Measurements from ENCODE around the gene EYA3.

The EYA3 gene

GRCh38 chr1:27968692-27969091, 119.7 kb downstream of the EYA3 start:
- DNase-seq (ENCODE audit: low spot score): no peak
- TF ChIP-seq, protein P1, sequence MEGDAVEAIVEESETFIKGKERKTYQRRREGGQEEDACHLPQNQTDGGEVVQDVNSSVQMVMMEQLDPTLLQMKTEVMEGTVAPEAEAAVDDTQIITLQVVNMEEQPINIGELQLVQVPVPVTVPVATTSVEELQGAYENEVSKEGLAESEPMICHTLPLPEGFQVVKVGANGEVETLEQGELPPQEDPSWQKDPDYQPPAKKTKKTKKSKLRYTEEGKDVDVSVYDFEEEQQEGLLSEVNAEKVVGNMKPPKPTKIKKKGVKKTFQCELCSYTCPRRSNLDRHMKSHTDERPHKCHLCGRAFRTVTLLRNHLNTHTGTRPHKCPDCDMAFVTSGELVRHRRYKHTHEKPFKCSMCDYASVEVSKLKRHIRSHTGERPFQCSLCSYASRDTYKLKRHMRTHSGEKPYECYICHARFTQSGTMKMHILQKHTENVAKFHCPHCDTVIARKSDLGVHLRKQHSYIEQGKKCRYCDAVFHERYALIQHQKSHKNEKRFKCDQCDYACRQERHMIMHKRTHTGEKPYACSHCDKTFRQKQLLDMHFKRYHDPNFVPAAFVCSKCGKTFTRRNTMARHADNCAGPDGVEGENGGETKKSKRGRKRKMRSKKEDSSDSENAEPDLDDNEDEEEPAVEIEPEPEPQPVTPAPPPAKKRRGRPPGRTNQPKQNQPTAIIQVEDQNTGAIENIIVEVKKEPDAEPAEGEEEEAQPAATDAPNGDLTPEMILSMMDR (IDR thresholded peaks at IDR 0.05; ENCODE audit: borderline replicate concordance, control extremely low read depth, extremely low read depth, insufficient read depth, missing control alignments): no peak
- in situ Hi-C loops (cut with MboI; ENCODE audit: low sequenced_read_pairs, unreplicated experiment): no loop called here

DNA sequence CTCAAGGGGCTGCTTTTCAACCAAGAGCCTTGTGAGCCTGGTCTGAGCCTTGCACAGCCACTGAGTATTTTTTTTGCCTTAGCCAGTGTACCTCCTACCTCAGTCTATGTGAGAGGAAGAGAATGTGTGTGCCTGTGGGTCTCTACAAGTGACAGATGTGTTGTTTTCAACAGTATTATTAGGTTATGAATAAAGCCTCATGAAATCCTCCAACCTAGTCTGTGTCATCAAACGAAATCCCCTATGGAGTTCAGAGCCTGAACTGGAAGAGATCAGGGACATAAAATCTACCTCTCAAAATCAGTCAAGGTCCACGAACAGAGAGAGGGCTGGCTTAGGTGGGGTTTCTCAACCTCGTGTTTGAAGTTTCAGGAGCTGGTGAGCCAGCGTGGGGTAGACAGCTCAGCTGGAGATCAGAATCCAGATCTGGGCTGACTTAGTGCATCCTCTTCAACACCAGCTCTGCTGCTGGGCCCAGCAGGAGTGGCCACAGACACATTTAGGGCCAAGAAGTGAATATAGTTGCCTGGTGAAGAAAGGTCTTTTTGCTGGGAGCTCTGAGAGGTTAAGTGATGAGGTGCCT, 120.4 kb downstream of the EYA3 start:
- in situ Hi-C loops (cut with MboI; ENCODE audit: low sequenced_read_pairs, unreplicated experiment): no loop called here
- DNase-seq (ENCODE audit: low spot score): no peak
- TF ChIP-seq, protein P1 (IDR thresholded peaks at IDR 0.05; ENCODE audit: borderline replicate concordance, control extremely low read depth, extremely low read depth, insufficient read depth, missing control alignments): no peak

- DNase-seq (ENCODE audit: low spot score): no peak
- in situ Hi-C loops (cut with MboI; ENCODE audit: low sequenced_read_pairs, unreplicated experiment): no loop called here
- TF ChIP-seq, protein P1 (IDR thresholded peaks at IDR 0.05; ENCODE audit: borderline replicate concordance, control extremely low read depth, extremely low read depth, insufficient read depth, missing control alignments): no peak
Measured at GRCh38 chr1:27967106-27967883, 121.1 kb downstream of the EYA3 start.

DNA sequence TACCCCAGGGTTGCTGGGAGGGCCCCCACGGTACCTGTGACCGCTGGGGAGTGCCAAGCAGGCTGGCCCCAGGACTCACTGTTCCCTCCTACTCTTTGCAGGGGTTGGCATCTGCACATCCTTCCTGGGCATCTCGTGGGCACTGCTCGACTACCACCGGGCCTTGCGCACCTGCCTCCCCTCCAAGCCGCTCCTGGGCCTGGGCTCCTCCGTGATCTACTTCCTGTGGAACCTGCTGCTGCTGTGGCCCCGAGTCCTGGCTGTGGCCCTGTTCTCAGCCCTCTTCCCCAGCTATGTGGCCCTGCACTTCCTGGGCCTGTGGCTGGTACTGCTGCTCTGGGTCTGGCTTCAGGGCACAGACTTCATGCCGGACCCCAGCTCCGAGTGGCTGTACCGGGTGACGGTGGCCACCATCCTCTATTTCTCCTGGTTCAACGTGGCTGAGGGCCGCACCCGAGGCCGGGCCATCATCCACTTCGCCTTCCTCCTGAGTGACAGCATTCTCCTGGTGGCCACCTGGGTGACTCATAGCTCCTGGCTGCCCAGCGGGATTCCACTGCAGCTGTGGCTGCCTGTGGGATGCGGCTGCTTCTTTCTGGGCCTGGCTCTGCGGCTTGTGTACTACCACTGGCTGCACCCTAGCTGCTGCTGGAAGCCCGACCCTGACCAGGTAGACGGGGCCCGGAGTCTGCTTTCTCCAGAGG, 121.9 kb downstream of the EYA3 start:
- TF ChIP-seq, protein P1 (IDR thresholded peaks at IDR 0.05; ENCODE audit: borderline replicate concordance, control extremely low read depth, extremely low read depth, insufficient read depth, missing control alignments): no peak
- no peak for DNase-seq (ENCODE audit: low spot score)
- in situ Hi-C loops (cut with MboI; ENCODE audit: low sequenced_read_pairs, unreplicated experiment): no loop called here

DNA sequence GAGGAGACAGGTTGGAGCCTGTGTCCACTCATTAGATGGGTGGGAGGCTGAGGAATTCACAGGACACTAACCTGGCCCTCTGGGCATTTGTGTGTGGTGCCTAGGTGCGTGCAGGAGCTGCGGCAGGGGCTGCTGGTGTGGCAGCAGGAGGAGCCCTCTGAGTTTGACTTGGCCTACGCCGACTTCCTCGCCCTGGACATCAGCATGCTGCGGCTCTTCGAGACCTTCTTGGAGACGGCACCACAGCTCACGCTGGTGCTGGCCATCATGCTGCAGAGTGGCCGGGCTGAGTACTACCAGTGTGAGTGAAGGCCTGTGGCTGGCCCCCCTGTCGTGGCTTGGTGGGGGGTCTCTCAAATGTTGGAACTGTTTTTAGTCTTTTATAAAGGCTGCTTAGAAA, 125.0 kb downstream of the EYA3 start:
- no peak for DNase-seq (ENCODE audit: low spot score)
- in situ Hi-C loops (cut with MboI; ENCODE audit: low sequenced_read_pairs, unreplicated experiment): no loop called here
- TF ChIP-seq, protein P1 (IDR thresholded peaks at IDR 0.05; ENCODE audit: borderline replicate concordance, control extremely low read depth, extremely low read depth, insufficient read depth, missing control alignments): no peak

- in situ Hi-C loops (cut with MboI; ENCODE audit: low sequenced_read_pairs, unreplicated experiment): no loop called here
- TF ChIP-seq, protein P1 (IDR thresholded peaks at IDR 0.05; ENCODE audit: borderline replicate concordance, control extremely low read depth, extremely low read depth, insufficient read depth, missing control alignments): no peak
- no peak for DNase-seq (ENCODE audit: low spot score)
Measured at GRCh38 chr1:27961646-27962221, 126.7 kb downstream of the EYA3 start.

All from GM13976 (cell line).